CD4-positive, CD25-positive, alpha-beta regulatory T cell (primary cell): ENCODE data around the gene OCSTAMP. TPM values are rescaled to one million over a fixed set of nuclear protein-coding genes. Genes with fewer than 3 reads are reported as not detected.

ENCODE experiments used
- ATAC-seq, 2 donors: fragments of 150-1000 bp; cut with Tn5 transposase; one replicate each; pipeline ENCODE4 v1.10.0; 2021; ENCODE audit warnings: low read depth in 2 of 2, moderate number of reproducible peaks in 2 of 2, moderate library complexity in 1 of 2
- DNase-seq, 3 donors: peaks; one replicate each; pipeline versions ENCODE4 v3.0.0 to v3.0.0-alpha.2; 2012 to 2022; ENCODE audit warnings: mixed read lengths in 1 of 3
- H3K27ac ChIP-seq: one replicate; pipeline ENCODE4 v1.7.0; 2013; ENCODE audit warnings: mild to moderate bottlenecking, low read length; ENCODE audit not compliant: insufficient read depth, poor library complexity, severe bottlenecking
- H3K27me3 ChIP-seq: one replicate; pipeline ENCODE4 v1.7.0; 2013; ENCODE audit warnings: low read length; ENCODE audit not compliant: control insufficient read depth, insufficient read depth
- H3K36me3 ChIP-seq: one replicate; pipeline ENCODE4 v1.7.0; 2013; ENCODE audit warnings: mild to moderate bottlenecking, low read length, moderate library complexity; ENCODE audit not compliant: control insufficient read depth, insufficient read depth
- H3K4me1 ChIP-seq: 2 replicates; pipeline ENCODE4 v1.7.0; 2013; ENCODE audit warnings: mild to moderate bottlenecking, low read length; ENCODE audit not compliant: insufficient read depth, control insufficient read depth, poor library complexity, severe bottlenecking
- H3K4me3 ChIP-seq: one replicate; pipeline ENCODE4 v1.7.0; 2013; ENCODE audit warnings: low read depth, mild to moderate bottlenecking, low read length, moderate library complexity
- H3K9me3 ChIP-seq, 2 experiments: 1 replicate in 1 of 2; 2 replicates in 1 of 2; pipeline ENCODE4 v1.7.0; 2013; ENCODE audit warnings: low read length in 2 of 2, mild to moderate bottlenecking in 1 of 2, moderate library complexity in 1 of 2; ENCODE audit not compliant: control insufficient read depth in 2 of 2
- H3K27ac Mint-ChIP-seq, 3 donors: one replicate each; pipeline ENCODE4 v1.8.0; 2020 to 2022; ENCODE audit warnings: mild to moderate bottlenecking in 3 of 3, mixed read lengths in 3 of 3, moderate library complexity in 2 of 3
- H3K27me3 Mint-ChIP-seq: one replicate; pipeline ENCODE4 v1.8.0; 2022; ENCODE audit warnings: mild to moderate bottlenecking, mixed read lengths
- H3K36me3 Mint-ChIP-seq: one replicate; pipeline ENCODE4 v1.8.0; 2020; ENCODE audit warnings: mixed read lengths
- H3K4me1 Mint-ChIP-seq, 4 donors: one replicate each; pipeline ENCODE4 v1.8.0; 2020 to 2022; ENCODE audit warnings: mixed read lengths in 4 of 4, mild to moderate bottlenecking in 1 of 4
- H3K4me3 Mint-ChIP-seq, 4 donors: one replicate each; pipeline ENCODE4 v1.8.0; 2020 to 2022; ENCODE audit warnings: mild to moderate bottlenecking in 4 of 4, mixed read lengths in 4 of 4, moderate library complexity in 3 of 4
- H3K9me3 Mint-ChIP-seq, 7 donors: one replicate each; pipeline ENCODE4 v1.8.0; 2020 to 2022; ENCODE audit warnings: mixed read lengths in 7 of 7, mild to moderate bottlenecking in 3 of 7, moderate library complexity in 2 of 7
- polyA plus RNA-seq, 4 donors: library from polyadenylated mRNA; unstranded; fragments of 300-500 nt; fragmentation: Illumina TruSeq; gene quantifications; one replicate each; pipeline ENCODE4 v1.2.3, GENCODE V29; 2021
- total RNA-seq: library from RNA; stranded (reverse); gene quantifications from one replicate; pipeline ENCODE4 v1.2.3, GENCODE V29; 2022

OCSTAMP gene
- total and polyA plus RNA-seq, 5 donors from 2014 or later: not detected

DNA sequence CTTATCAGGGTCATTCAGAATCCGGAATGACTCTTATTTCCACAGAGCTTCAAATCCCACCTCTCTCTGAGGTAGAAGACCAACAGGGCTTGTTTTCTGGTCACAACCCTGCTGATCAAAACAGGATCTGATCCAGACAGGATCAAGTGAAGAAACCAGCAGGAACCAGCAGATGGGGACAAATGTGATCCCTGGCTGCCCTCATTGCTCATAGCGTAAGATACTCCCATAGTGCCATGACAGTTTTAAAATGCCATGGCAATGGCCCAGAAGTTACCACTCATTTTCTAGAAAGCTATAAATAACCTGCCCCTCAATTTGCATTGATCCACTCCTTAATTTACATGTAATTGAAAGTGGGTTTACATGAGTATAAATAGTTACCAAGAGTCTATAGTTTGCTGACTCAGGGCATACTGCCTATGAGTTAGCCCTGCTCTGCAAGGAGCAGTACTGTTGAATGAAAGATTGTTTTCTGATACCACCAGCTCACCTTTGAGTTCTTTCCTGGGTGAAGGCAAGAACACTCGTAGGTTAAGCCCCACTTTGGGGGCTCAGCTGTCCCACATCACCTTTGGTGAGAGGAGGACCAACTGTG is 30.9 kb downstream of the OCSTAMP start:
- Mint-ChIP-seq H3K27me3 (peaks cover 13% of the 10 kb centered on the region), H3K4me3 (no peak overlapping the region), H3K36me3 (no peaks in the 10 kb centered on the region), H3K9me3 (peaks cover 0 to 2% (median 0%) of the 10 kb centered on the region in 7 donors), H3K4me1 (peaks cover 0 to 4% (median 0%) of the 10 kb centered on the region in 4 donors), H3K27ac (no peak overlapping the region)
- no peak for ATAC-seq
- Histone ChIP-seq H3K27me3 (peaks cover 3% of the 10 kb centered on the region), H3K4me1 (no peaks in the 10 kb centered on the region), H3K36me3 (no peaks in the 10 kb centered on the region), H3K4me3 (no peak overlapping the region), H3K9me3 (no peaks in the 10 kb centered on the region), H3K27ac (no peak overlapping the region)
- no peak for DNase-seq

DNA sequence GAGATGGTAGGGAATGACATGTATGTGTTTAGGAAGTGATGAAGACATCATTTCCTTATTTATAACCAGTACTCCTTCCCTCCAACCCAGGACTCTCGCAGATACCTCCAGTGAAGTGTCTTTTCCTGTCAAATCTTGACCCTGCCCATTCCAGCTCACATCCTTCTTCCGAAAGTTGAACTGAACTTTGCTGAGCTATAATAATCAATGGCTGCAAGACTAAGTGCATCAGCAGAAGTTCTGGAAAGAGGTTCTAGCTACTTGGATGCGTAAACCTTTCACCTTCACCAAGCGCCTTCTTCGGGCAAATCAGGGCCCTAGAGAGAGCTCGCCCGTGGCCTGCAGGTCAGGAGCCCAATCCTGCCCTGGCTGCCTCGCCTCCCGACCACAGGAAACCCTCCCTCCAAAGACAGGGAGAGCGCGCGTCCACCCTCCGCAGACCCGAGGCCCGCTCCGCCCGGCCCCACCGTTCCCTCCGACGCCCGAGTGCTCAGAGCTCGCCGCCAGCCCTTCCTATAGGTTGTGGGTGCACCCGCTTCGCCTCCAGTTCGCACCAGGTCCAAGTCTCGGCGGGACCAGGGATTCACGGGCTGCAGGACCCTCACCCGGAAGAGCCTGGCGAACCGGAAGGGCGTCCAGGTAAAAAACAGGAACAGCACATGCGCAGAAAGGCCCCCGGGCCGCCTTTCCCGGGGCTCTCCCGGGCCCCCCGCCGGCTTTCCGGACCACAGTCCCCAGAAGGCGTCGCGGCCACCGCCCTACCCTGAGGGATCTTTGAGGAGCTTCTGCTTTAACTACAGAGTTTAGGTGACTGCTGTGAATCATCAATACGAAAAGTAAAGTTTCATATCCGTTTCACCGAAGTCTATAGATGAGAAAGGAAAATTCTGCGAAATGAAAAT is 37.3 kb downstream of the OCSTAMP start, which contains the start of gene ZNF334:
ZNF334 (minus strand) TSS at position 617 of the 902 bp plus-strand sequence. CDS start 1,457 bp downstream, outside the sequence.
- Histone ChIP-seq H3K4me3 (peak within 1 kb of the TSS; percentile 61), H3K9me3 (no peaks in the 10 kb centered on the region), H3K36me3 (no peaks in the 10 kb centered on the region), H3K27ac (no peak within 1 kb of the TSS), H3K4me1 (peaks cover 9% of the 10 kb centered on the region), H3K27me3 (peaks cover 11% of the 10 kb centered on the region)
- no peaks in the 10 kb centered on the region for H3K36me3 Mint-ChIP-seq
- ATAC-seq (peak; percentile 42 to 57), DNase-seq (peak in 1 of 3 donors; percentile 35)
- H3K4me3 Mint-ChIP-seq: peak within 1 kb of the TSS; percentile 77 to 89 (median 82)
- peaks cover 36% of the 10 kb centered on the region for H3K27me3 Mint-ChIP-seq
- H3K27ac Mint-ChIP-seq: no peak within 1 kb of the TSS
- peaks cover 2 to 10% (median 6%) of the 10 kb centered on the region in 4 donors for H3K4me1 Mint-ChIP-seq
- H3K9me3 Mint-ChIP-seq: peaks cover 0 to 2% (median 0%) of the 10 kb centered on the region in 7 donors

DNA sequence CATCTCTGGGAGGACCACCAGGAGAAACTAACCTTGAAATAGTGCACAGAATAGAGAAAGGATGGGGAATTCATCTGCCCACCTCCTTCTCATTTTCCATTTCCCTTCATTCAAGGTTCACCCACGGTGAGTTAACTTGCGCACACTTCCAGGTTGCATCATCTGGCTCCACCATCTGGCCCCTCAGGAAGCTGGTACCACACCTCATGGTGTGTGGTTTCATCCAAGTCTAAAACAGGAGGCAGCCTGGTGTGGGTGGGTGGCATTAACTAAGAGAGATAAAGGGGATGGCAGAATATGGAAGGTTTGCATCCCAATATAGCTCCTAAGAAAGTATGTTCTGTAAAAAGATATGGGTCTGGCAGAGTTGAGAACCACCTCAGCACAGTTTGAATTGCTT is 40.9 kb downstream of the OCSTAMP start:
- ATAC-seq (no peak), DNase-seq (no peak)
- Mint-ChIP-seq H3K9me3 (peaks cover 0 to 5% (median 0%) of the 10 kb centered on the region in 7 donors), H3K36me3 (no peaks in the 10 kb centered on the region), H3K4me3 (no peak overlapping the region), H3K27me3 (peaks cover 25% of the 10 kb centered on the region), H3K4me1 (peaks cover 2 to 10% (median 4%) of the 10 kb centered on the region in 4 donors), H3K27ac (no peak overlapping the region)
- Histone ChIP-seq H3K4me3 (no peak overlapping the region), H3K27ac (no peak overlapping the region), H3K36me3 (no peaks in the 10 kb centered on the region), H3K27me3 (peaks cover 12% of the 10 kb centered on the region), H3K9me3 (no peaks in the 10 kb centered on the region), H3K4me1 (peaks cover 9% of the 10 kb centered on the region)

DNA sequence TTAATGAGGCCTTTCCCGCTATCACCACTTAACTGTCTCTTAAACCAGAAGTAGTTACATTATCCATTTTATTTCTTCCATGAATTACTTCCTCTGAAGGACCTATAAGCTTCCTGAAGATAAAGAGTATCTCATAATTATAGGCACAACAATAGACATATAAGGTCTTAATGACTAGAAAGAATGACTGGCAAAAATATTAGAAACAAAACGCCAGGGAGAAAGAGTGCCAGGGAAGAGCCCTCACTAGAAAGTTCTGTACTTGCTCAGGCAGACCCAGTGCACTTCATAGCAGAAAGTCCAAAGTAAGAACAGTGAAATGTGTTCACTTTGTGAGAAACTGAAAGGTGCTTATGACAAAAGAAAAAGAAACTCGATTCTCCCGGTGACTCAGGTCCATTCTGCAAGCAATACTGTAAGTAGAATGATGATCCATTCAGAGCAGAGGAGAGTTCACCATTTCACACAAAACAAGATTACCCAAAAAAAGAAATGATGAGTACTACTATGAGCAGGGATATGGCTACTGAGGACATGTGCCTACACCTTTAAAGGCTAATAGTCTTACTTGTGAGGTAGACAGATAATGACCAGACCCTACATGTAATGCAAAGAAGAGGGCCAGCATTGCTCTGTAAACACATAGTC is 42.6 kb downstream of the OCSTAMP start:
- H3K9me3 ChIP-seq: peaks cover 9% of the 10 kb centered on the region in 2 experiments
- Mint-ChIP-seq H3K9me3 (peaks cover 0 to 15% (median 9%) of the 10 kb centered on the region in 7 donors), H3K27ac (peak overlapping the region in 1 of 3 donors; percentile 27), H3K4me3 (no peak overlapping the region), H3K27me3 (peaks cover 24% of the 10 kb centered on the region), H3K4me1 (peaks cover 0 to 2% (median under 1%) of the 10 kb centered on the region in 4 donors), H3K36me3 (peaks cover 4% of the 10 kb centered on the region)
- no peak overlapping the region for H3K4me3 ChIP-seq
- DNase-seq: no peak
- no peaks in the 10 kb centered on the region for H3K36me3 ChIP-seq
- no peak for ATAC-seq
- peaks cover 2% of the 10 kb centered on the region for H3K4me1 ChIP-seq
- no peak overlapping the region for H3K27ac ChIP-seq
- peaks cover 8% of the 10 kb centered on the region for H3K27me3 ChIP-seq

DNA sequence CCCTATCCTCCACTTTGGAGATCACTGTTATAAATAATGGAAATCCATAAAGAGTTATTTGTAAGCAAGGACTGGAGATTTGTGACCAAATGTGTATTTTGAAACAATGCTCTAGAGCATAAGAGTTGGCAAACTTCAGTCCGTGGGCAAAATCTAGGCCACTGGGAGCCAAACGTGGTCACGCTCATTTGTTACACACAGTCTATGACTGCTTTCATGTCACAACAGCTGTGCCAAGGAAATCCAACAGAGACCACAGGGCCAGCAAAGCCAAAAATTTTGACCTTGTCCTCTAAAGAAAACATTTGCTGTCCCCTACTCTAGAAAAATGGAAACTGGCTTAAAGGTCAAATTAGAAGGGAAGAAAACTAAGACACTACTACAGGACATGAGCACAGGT is 44.9 kb downstream of the OCSTAMP start:
- H3K27ac ChIP-seq: no peak overlapping the region
- ATAC-seq: no peak
- Mint-ChIP-seq H3K4me3 (no peak overlapping the region), H3K9me3 (peaks cover 0 to 36% (median 22%) of the 10 kb centered on the region in 7 donors), H3K36me3 (peaks cover 4% of the 10 kb centered on the region), H3K27me3 (peaks cover 11% of the 10 kb centered on the region), H3K4me1 (peaks cover 0 to 2% (median 0%) of the 10 kb centered on the region in 4 donors), H3K27ac (no peak overlapping the region)
- H3K4me3 ChIP-seq: no peak overlapping the region
- H3K27me3 ChIP-seq: peaks cover 8% of the 10 kb centered on the region
- no peak for DNase-seq
- peaks cover 33% of the 10 kb centered on the region in 2 experiments for H3K9me3 ChIP-seq
- H3K36me3 ChIP-seq: no peaks in the 10 kb centered on the region
- no peaks in the 10 kb centered on the region for H3K4me1 ChIP-seq

DNA sequence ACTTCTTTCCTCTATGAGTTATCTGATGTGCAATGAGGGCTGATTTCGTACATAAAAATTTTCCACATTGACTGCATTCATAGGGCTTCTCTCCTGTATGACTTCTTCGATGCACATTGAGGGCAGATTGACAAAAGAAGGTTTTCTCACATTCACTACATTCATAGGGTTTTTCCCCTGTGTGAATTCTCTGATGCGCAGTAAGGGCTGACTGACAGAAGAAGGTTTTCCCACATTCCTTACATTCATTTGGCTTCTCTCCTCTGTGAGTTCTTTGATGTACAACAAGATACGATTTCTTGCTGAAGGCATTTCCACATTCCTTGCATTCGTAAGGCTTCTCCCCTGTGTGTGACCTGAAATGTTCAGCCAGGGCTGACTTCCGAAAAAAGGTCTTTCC is 48.5 kb downstream of the OCSTAMP start:
- DNase-seq: no peak
- H3K4me3 ChIP-seq: no peak overlapping the region
- H3K27ac Mint-ChIP-seq: no peak overlapping the region
- H3K9me3 Mint-ChIP-seq: peaks cover 2 to 46% (median 25%) of the 10 kb centered on the region in 7 donors
- peaks cover 2% of the 10 kb centered on the region for H3K27me3 ChIP-seq
- no peaks in the 10 kb centered on the region for H3K4me1 Mint-ChIP-seq
- H3K36me3 ChIP-seq: no peaks in the 10 kb centered on the region
- H3K36me3 Mint-ChIP-seq: peaks cover 4% of the 10 kb centered on the region
- peaks cover 41% of the 10 kb centered on the region in 2 experiments for H3K9me3 ChIP-seq
- H3K4me1 ChIP-seq: no peaks in the 10 kb centered on the region
- H3K27ac ChIP-seq: no peak overlapping the region
- no peak for ATAC-seq
- no peak overlapping the region for H3K4me3 Mint-ChIP-seq
- H3K27me3 Mint-ChIP-seq: peaks cover 14% of the 10 kb centered on the region

DNA sequence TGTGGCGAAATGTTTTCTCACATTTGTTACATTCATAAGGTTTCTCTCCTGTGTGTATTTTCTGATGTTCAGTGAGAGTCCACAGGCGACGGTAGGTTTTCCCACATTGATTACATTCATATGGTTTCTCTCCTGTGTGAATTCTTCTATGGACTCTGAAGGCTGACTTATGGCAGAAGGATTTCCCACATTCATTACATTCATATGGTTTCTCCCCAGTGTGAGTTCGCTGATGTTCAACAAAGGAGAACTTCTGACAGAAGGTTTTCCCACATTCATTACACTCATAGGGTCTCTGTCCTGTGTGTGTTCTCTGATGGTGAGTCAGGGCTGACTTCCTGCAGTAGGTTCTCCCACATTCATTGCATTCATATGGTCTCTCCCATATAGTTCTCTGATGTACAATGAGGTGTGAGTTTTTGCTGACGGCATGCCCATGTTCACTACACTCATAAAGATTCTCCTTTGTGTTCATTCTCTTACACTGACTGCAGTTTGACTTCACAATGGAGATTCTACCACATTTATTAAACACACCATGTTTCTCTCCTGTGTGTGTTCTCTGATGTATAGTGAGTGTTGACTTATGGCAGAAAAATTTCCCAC is 49.0 kb downstream of the OCSTAMP start:
- no peak for ATAC-seq
- peaks cover 41% of the 10 kb centered on the region in 2 experiments for H3K9me3 ChIP-seq
- H3K4me3 ChIP-seq: no peak overlapping the region
- H3K9me3 Mint-ChIP-seq: peaks cover 4 to 46% (median 24%) of the 10 kb centered on the region in 7 donors
- DNase-seq: no peak
- H3K4me3 Mint-ChIP-seq: no peak overlapping the region
- H3K27ac ChIP-seq: no peak overlapping the region
- H3K27ac Mint-ChIP-seq: no peak overlapping the region
- no peaks in the 10 kb centered on the region for H3K4me1 Mint-ChIP-seq
- H3K4me1 ChIP-seq: no peaks in the 10 kb centered on the region
- peaks cover 4% of the 10 kb centered on the region for H3K36me3 Mint-ChIP-seq
- H3K36me3 ChIP-seq: no peaks in the 10 kb centered on the region
- H3K27me3 ChIP-seq: peaks cover 2% of the 10 kb centered on the region
- H3K27me3 Mint-ChIP-seq: peaks cover 14% of the 10 kb centered on the region
